ENCODE measurements around the gene ZNF367.

ZNF367 gene

DNA sequence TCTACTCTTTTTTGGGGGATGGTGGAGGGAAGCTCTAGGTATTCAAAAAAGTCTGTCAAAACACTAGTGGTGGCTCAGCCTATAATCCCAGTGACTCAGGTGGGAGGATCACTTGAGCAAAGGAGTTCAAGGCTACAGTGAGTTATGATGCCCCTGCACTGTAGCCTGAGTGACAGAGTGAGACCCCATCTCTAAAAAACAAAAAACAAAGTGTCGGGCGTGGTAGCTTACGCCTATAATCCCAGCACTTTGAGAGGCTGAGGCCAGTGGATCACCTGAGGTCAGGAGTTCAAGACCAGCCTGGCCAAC, 18.9 kb downstream of the ZNF367 start:
- TF ChIP-seq GATA2 (IDR thresholded peaks at IDR 0.05; ENCODE audit: low read depth, low read length) (no peak), GATA3 (IDR thresholded peaks at IDR 0.05; ENCODE audit: low read depth, low read length) (no peak)

- TF ChIP-seq GATA2 (IDR thresholded peaks at IDR 0.05; ENCODE audit: low read depth, low read length), result no peak
- TF ChIP-seq GATA3 (IDR thresholded peaks at IDR 0.05; ENCODE audit: low read depth, low read length), result no peak
Measured at GRCh38 chr9:96398582-96399324, 19.4 kb downstream of the ZNF367 start.

DNA sequence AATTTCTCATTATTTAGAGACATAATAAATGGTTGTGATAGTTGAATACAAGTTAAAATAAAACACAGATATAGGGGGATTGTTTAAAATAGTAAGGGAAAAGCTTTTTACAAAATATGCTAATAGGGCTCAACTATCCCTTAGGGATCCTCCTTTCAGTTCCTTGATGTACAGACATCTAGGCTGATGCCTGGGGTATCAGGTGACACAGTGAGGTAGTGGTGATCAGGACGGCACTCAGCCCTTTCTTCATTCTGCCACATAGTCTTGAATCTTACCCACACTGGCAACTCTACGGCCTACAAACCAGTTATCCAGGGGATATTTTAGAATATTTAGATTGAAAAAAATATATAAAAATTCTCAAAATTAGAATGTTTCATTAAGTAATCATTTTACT, 22.2 kb downstream of the ZNF367 start:
- TF ChIP-seq GATA2 (IDR thresholded peaks at IDR 0.05; ENCODE audit: low read depth, low read length) (no peak), GATA3 (IDR thresholded peaks at IDR 0.05; ENCODE audit: low read depth, low read length) (no peak)

- peak; percentile 59; the same call in 1 of the 2 replicates for TF ChIP-seq GATA2 (IDR thresholded peaks at IDR 0.05; ENCODE audit: low read depth, low read length)
- TF ChIP-seq GATA3 (IDR thresholded peaks at IDR 0.05; ENCODE audit: low read depth, low read length), result no peak; the same call in 1 of the 2 replicates
Measured at GRCh38 chr9:96394832-96395496, 23.2 kb downstream of the ZNF367 start.

DNA sequence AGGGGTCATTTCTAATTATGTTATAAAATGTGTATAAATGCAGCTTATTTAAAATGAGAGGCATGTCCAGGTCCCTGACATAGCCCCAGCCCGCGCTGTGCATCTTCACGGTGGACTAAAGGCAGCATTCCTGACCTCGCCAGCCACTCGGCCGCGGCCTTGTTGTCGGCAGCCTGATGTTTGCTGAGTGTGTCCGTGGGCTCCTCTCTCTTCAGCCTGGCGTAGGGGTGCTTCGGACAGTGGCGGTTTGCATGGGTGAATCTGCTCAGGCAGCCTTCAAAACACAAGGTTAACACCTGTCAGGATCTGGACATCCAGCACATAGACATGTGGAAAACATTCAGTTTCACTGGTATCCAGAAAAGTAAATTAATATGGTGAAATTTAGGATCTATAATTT, 25.9 kb downstream of the ZNF367 start:
- TF ChIP-seq GATA3 (IDR thresholded peaks at IDR 0.05; ENCODE audit: low read depth, low read length) (no peak), GATA2 (IDR thresholded peaks at IDR 0.05; ENCODE audit: low read depth, low read length) (no peak)

DNA sequence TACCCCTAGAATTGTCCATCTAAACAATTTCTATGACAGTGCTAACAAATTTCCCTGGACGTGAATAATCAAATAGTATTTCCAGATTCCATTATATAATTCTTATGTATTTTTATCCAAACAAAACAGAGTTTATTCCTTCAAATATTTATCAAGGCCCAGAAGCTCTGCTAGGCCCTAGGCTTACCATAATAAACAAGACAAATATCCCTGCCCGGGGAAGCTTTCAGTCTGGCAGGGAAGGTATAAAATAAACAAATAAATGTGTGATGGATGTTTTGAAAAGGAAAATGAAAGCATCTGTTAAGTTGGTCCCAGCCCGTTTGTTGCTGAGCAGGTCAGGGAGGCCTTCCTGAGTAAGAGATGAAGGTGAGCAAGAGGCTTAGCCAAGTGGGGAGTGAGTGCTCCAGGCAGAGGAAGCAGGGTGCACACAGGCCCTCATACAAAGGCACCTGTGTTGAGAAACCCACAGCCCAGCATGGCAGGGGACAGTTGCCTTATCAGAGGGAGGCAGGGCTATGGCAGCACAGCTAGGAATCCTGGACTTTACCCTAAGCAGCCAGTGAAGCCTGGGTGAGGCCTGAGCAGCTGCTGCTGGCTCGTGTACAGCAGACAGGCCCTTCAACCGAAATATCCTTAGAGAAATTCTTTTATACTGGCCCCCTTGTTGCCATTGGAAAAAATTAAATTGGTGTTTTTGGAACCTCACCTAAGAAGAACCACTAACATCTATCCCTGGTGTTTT, 27.0 kb downstream of the ZNF367 start:
- no peak for TF ChIP-seq GATA2 (IDR thresholded peaks at IDR 0.05; ENCODE audit: low read depth, low read length)

DNA sequence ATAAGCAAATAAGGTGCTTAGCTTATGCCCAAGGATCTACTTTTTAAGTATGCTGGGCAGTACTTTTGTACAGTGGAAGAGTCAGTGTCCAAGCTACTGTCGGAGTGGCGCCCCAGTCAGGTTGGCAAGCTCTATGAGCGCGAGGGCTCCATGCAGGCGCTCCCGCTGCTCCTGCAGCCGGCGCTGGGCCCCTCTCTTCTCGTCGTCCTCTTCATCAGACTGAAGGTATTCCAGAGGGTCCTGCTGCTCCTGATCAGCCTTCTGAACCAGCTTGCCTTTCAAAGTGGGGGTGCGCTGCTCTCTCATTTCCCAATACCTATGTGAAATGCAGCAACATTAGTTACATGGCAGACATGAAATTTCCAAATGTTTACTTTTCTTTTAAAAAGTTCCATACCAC, 30.0 kb downstream of the ZNF367 start:
- TF ChIP-seq GATA2 (IDR thresholded peaks at IDR 0.05; ENCODE audit: low read depth, low read length) (no peak), GATA3 (IDR thresholded peaks at IDR 0.05; ENCODE audit: low read depth, low read length) (no peak)

DNA sequence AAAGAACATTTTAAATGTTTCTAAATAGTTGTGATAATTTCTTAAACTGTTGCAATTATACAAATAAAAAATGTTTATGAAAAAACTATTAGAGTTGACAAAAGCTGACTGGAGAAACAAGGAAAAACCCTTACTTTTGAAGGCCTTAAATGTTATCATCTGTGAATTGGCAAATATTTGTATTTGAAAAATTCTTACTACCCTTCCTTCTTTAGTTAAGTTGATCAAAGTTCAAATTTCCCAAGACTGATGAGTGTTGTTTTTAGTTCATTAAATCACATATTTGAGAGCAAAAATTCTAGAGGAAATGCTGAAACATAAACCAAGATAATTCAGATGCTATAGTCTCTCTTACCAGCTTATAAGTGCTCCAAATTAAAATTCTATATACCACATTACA, 32.0 kb downstream of the ZNF367 start:
- no peak for TF ChIP-seq GATA3 (IDR thresholded peaks at IDR 0.05; ENCODE audit: low read depth, low read length)
- TF ChIP-seq GATA2 (IDR thresholded peaks at IDR 0.05; ENCODE audit: low read depth, low read length), result no peak

- TF ChIP-seq GATA3 (IDR thresholded peaks at IDR 0.05; ENCODE audit: low read depth, low read length) (no peak), GATA2 (IDR thresholded peaks at IDR 0.05; ENCODE audit: low read depth, low read length) (no peak)
Measured at GRCh38 chr9:96383165-96383942, 34.8 kb downstream of the ZNF367 start, which contains the start of gene SLC35D2. TSS of gene SLC35D2 (minus strand) at chr9:96383711. CDS start at chr9:96383634, 77 bp downstream.

- TF ChIP-seq GATA2 (IDR thresholded peaks at IDR 0.05; ENCODE audit: low read depth, low read length), result no peak
- no peak for TF ChIP-seq GATA3 (IDR thresholded peaks at IDR 0.05; ENCODE audit: low read depth, low read length)
Measured at GRCh38 chr9:96382839-96383164, 35.4 kb downstream of the ZNF367 start.

- TF ChIP-seq GATA2 (IDR thresholded peaks at IDR 0.05; ENCODE audit: low read depth, low read length) (no peak), GATA3 (IDR thresholded peaks at IDR 0.05; ENCODE audit: low read depth, low read length) (no peak)
Measured at GRCh38 chr9:96382175-96382574, 36.0 kb downstream of the ZNF367 start.

DNA sequence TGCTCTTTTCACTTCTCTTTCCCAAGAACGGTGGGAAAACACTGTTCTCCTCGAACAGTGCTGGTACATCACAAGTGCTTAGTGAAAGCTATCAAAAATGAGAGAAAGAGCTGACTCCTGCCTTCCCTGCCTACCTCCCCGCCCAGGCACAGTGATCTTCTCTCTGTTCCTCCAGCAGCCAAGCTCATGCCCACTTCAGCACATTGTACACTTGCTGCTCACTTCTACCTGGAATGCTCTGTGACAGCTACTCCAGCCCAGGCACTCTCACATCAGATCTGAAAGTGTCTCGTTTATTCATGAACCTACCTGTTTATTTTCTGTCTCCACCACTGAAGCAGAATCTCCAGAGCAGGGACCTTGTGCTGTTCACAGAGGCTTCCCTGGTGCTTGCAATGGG, 36.5 kb downstream of the ZNF367 start:
- TF ChIP-seq GATA3 (IDR thresholded peaks at IDR 0.05; ENCODE audit: low read depth, low read length), result no peak
- TF ChIP-seq GATA2 (IDR thresholded peaks at IDR 0.05; ENCODE audit: low read depth, low read length), result no peak

GRCh38 chr9:96381125-96381524, 37.0 kb downstream of the ZNF367 start:
- TF ChIP-seq GATA2 (IDR thresholded peaks at IDR 0.05; ENCODE audit: low read depth, low read length), result no peak
- no peak for TF ChIP-seq GATA3 (IDR thresholded peaks at IDR 0.05; ENCODE audit: low read depth, low read length)

DNA sequence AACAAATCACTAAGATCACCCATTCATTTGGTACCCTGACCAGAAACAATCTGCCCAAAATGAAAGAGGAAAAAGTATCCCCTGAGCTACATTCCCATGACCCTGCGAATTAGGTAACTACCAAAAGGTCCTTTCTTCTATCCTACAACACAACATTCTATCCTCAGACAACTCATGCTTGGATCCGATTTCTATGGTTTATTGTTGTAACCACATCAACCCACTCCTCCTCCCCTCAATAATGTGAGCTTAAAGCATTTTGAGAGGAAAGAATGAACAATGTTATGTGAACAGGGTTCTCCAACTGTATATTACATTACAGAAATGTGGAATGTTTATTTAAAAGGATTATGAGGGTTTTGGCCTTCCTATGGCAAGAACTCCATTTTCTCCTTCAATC, 38.7 kb downstream of the ZNF367 start:
- no peak for TF ChIP-seq GATA3 (IDR thresholded peaks at IDR 0.05; ENCODE audit: low read depth, low read length)
- TF ChIP-seq GATA2 (IDR thresholded peaks at IDR 0.05; ENCODE audit: low read depth, low read length), result no peak
